ENCODE measurements around the gene ST6GALNAC5. TPM values are rescaled to one million over a fixed set of nuclear protein-coding genes. Genes with fewer than 3 reads are reported as not detected.
A peak's percentile ranks its signal among the peaks of the same experiment; 100 is the strongest.
"Not testable (repeated sequence)": the region's sequence is repeated elsewhere in the genome, so short reads cannot be mapped to it uniquely, and the experiment has no call there.

The ST6GALNAC5 gene
- total RNA-seq, 3 donors from 2014 or later = 0.38 to 3.8 (median 1.3) TPM

GRCh38 chr1:76876655-76877395 lies 9.5 kb downstream of the ST6GALNAC5 start:
- TF ChIP-seq, protein P1, sequence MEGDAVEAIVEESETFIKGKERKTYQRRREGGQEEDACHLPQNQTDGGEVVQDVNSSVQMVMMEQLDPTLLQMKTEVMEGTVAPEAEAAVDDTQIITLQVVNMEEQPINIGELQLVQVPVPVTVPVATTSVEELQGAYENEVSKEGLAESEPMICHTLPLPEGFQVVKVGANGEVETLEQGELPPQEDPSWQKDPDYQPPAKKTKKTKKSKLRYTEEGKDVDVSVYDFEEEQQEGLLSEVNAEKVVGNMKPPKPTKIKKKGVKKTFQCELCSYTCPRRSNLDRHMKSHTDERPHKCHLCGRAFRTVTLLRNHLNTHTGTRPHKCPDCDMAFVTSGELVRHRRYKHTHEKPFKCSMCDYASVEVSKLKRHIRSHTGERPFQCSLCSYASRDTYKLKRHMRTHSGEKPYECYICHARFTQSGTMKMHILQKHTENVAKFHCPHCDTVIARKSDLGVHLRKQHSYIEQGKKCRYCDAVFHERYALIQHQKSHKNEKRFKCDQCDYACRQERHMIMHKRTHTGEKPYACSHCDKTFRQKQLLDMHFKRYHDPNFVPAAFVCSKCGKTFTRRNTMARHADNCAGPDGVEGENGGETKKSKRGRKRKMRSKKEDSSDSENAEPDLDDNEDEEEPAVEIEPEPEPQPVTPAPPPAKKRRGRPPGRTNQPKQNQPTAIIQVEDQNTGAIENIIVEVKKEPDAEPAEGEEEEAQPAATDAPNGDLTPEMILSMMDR (IDR thresholded peaks at IDR 0.05) = no peak
- Histone ChIP-seq H3K36me3 (ENCODE audit: low read depth) (no peaks in the 10 kb centered on the region), H3K4me3 (no peak overlapping the region), H3K4me1 (ENCODE audit: low read depth) (no peaks in the 10 kb centered on the region), H3K9me3 (no peaks in the 10 kb centered on the region)
- intact Hi-C loops (cut with DNase I, micrococcal nuclease) = no loop called here
- ATAC-seq = no peak
- no peak for DNase-seq

DNA sequence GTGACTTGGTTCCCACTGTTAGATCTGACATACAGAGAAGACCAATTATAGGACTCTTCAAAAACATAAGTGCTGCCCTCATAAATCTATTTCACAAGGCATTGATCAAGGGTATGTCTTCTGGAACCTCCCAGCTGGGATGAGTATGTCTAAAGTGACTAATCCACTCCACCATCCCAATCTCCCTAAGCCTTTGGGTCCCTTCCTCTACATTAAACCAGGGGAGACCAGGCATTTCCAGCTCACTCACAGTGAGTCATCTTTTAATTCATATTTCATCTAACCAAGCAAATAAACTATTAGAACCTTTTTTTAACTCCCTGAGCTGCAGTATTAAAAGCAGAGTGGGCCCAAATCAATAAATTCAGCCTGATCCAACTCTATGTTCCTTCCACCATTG lies 11.7 kb downstream of the ST6GALNAC5 start:
- DNase-seq; ATAC-seq; H3K4me1 ChIP-seq (ENCODE audit: low read depth); H3K4me3 ChIP-seq; H3K36me3 ChIP-seq (ENCODE audit: low read depth); intact Hi-C loops (cut with DNase I, micrococcal nuclease); H3K9me3 ChIP-seq: not testable (repeated sequence)

DNA sequence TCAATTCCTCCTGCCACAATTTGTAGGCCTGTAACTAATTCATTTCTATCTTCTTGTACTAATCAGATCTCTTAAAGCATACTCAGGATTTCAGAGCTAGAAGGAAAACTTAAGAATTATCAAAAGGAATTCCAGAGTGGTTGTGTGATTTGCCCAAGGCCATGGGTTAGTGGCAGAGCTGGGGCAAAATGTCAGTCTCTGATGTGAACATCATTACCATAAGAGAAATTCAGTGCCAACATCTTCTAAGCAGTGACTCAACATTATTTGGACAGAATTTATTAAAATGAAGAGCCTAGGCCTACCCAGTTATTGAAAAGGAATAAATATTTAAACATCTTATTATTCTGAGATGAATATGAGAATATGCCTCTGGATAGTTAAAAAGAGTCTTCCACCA lies 14.5 kb downstream of the ST6GALNAC5 start:
- Histone ChIP-seq H3K4me1 (ENCODE audit: low read depth) (no peaks in the 10 kb centered on the region), H3K4me3 (no peak overlapping the region), H3K9me3 (no peaks in the 10 kb centered on the region), H3K36me3 (ENCODE audit: low read depth) (no peaks in the 10 kb centered on the region)
- TF ChIP-seq, protein P1 (IDR thresholded peaks at IDR 0.05) = no peak
- no peak for DNase-seq
- intact Hi-C loops (cut with DNase I, micrococcal nuclease) = no loop called here
- no peak for ATAC-seq

DNA sequence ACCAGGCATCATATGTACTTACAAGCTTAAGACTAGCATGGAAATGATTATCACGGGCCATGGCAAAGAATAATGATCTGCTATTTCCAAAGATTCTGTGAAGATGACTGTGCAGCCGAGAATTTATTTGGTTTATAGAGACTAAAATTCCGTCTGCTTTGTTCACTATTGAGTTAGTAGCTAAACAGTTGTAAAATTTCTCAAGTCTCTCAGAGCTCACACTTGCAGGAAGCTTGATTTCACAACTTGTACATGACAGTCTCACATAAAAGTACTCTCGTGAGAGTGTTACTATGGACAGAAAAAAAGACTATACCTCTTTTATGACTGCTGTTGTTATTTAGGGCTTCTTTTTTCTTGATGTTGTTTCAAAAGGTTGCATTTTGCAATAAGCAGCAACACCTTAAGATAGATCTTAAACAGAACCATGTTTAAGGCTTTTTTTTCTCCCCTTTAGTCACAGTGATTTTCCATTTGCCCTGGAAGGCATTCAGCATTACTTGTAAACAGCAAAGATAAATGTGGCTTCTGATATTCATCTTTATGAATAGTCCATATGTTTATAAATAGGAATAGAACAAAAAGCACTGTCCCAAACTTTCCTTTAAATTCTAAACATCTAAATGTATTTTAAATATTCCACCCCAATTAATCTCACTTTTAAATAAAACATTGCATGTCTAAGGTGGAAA lies 24.8 kb downstream of the ST6GALNAC5 start:
- Histone ChIP-seq H3K4me3 (no peak overlapping the region), H3K9me3 (no peaks in the 10 kb centered on the region), H3K36me3 (ENCODE audit: low read depth) (no peaks in the 10 kb centered on the region), H3K4me1 (ENCODE audit: low read depth) (no peaks in the 10 kb centered on the region)
- DNase-seq = no peak
- no peak for ATAC-seq
- TF ChIP-seq, protein P1 (IDR thresholded peaks at IDR 0.05) = no peak
- intact Hi-C loops (cut with DNase I, micrococcal nuclease) = no loop called here

DNA sequence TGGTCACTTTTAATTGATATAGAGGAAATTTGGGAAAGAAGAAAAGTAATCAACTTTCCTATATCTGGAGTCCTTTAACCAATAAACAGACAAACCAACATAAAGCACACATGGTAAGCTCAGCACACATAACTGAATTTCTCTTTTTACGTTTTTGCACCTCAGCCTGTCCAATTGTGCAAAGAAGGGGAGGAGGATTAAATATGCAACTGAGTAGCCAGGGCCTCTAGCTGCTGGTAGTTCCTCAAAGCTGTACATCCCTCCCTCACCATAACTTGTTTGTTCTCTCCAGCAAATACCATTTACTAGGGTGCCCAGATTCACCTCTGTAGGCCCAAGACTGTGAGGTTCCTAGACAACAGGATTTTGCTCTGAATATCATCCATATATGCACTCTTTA lies 25.4 kb downstream of the ST6GALNAC5 start:
- TF ChIP-seq, protein P1 (IDR thresholded peaks at IDR 0.05) = no peak
- Histone ChIP-seq H3K4me3 (no peak overlapping the region), H3K4me1 (ENCODE audit: low read depth) (no peaks in the 10 kb centered on the region), H3K9me3 (no peaks in the 10 kb centered on the region), H3K36me3 (ENCODE audit: low read depth) (no peaks in the 10 kb centered on the region)
- no peak for ATAC-seq
- intact Hi-C loops (cut with DNase I, micrococcal nuclease) = no loop called here
- no peak for DNase-seq

- Histone ChIP-seq H3K9me3 (no peaks in the 10 kb centered on the region), H3K4me1 (ENCODE audit: low read depth) (no peaks in the 10 kb centered on the region), H3K4me3 (no peak overlapping the region), H3K36me3 (ENCODE audit: low read depth) (no peaks in the 10 kb centered on the region)
- intact Hi-C loops (cut with DNase I, micrococcal nuclease) = no loop called here
- ATAC-seq (peak; percentile 50), DNase-seq (peak in 1 of 3 donors; percentile 34)
- TF ChIP-seq, protein P1 (IDR thresholded peaks at IDR 0.05) = no peak
Measured at GRCh38 chr1:76901158-76901767, 34.0 kb downstream of the ST6GALNAC5 start.

Measured in mucosa of descending colon (tissue), 3 donors.